SW480 (cell line): ENCODE results near the gene RGL1.

Source experiments
- DNase-seq: peaks from one replicate; pipeline ENCODE4 v3.0.0-alpha.2; 2016; ENCODE audit warnings: low spot score

The RGL1 gene

GRCh38 chr1:183821889-183822611 is 17.1 kb downstream of the RGL1 start:
- DNase-seq, result no peak

- no peak for DNase-seq
Observed at GRCh38 chr1:183824291-183824690, 19.4 kb downstream of the RGL1 start.

- DNase-seq, result no peak
Observed at GRCh38 chr1:183827801-183828200, 22.9 kb downstream of the RGL1 start.

- DNase-seq, result no peak
Observed at GRCh38 chr1:183830389-183830788, 25.5 kb downstream of the RGL1 start.

- no peak for DNase-seq
Observed at GRCh38 chr1:183831311-183831710, 26.4 kb downstream of the RGL1 start.

- no peak for DNase-seq
Observed at GRCh38 chr1:183832459-183832858, 27.5 kb downstream of the RGL1 start.

- DNase-seq, result no peak
Observed at GRCh38 chr1:183834568-183834967, 29.6 kb downstream of the RGL1 start.

- DNase-seq, result no peak
Observed at GRCh38 chr1:183836598-183836997, 31.7 kb downstream of the RGL1 start.

- DNase-seq, result no peak
Observed at GRCh38 chr1:183837062-183837461, 32.1 kb downstream of the RGL1 start.

GRCh38 chr1:183838221-183838620 is 33.3 kb downstream of the RGL1 start:
- DNase-seq, result no peak

- DNase-seq, result no peak
Observed at GRCh38 chr1:183840140-183840539, 35.2 kb downstream of the RGL1 start.

- no peak for DNase-seq
Observed at GRCh38 chr1:183841550-183841949, 36.6 kb downstream of the RGL1 start.

- DNase-seq, result peak; percentile 36
Observed at GRCh38 chr1:183841950-183842794, 37.3 kb downstream of the RGL1 start.

- no peak for DNase-seq
Observed at GRCh38 chr1:183842795-183843144, 37.9 kb downstream of the RGL1 start.

GRCh38 chr1:183844806-183845205 is 39.9 kb downstream of the RGL1 start:
- no peak for DNase-seq

GRCh38 chr1:183845681-183846080 is 40.8 kb downstream of the RGL1 start:
- no peak for DNase-seq

- DNase-seq, result no peak
Observed at GRCh38 chr1:183847641-183848040, 42.7 kb downstream of the RGL1 start.

GRCh38 chr1:183850852-183851251 is 45.9 kb downstream of the RGL1 start:
- DNase-seq, result no peak

- no peak for DNase-seq
Observed at GRCh38 chr1:183859119-183859518, 54.2 kb downstream of the RGL1 start.

GRCh38 chr1:183859831-183860230 is 54.9 kb downstream of the RGL1 start:
- DNase-seq, result no peak

GRCh38 chr1:183862967-183863366 is 58.0 kb downstream of the RGL1 start:
- DNase-seq, result no peak

GRCh38 chr1:183863852-183864251 is 58.9 kb downstream of the RGL1 start:
- no peak for DNase-seq

GRCh38 chr1:183864611-183865010 is 59.7 kb downstream of the RGL1 start:
- DNase-seq, result no peak

GRCh38 chr1:183869230-183869629 is 64.3 kb downstream of the RGL1 start:
- no peak for DNase-seq
